22Rv1 (cell line): ENCODE data around the gene CCNDBP1.

ENCODE experiments used
- ZFX ChIP-seq: fragments of 450-650 bp; IDR thresholded peaks from 2 replicates; pipeline ENCODE4 v1.6.1; 2017; ENCODE audit warnings: antibody characterized with exemption, borderline replicate concordance
- TF ChIP-seq, protein P1 (sequence below): fragments of 450-650 bp; IDR thresholded peaks from 2 replicates; pipeline ENCODE4 v1.5.1; 2017; ENCODE audit warnings: mild to moderate bottlenecking

DNA sequence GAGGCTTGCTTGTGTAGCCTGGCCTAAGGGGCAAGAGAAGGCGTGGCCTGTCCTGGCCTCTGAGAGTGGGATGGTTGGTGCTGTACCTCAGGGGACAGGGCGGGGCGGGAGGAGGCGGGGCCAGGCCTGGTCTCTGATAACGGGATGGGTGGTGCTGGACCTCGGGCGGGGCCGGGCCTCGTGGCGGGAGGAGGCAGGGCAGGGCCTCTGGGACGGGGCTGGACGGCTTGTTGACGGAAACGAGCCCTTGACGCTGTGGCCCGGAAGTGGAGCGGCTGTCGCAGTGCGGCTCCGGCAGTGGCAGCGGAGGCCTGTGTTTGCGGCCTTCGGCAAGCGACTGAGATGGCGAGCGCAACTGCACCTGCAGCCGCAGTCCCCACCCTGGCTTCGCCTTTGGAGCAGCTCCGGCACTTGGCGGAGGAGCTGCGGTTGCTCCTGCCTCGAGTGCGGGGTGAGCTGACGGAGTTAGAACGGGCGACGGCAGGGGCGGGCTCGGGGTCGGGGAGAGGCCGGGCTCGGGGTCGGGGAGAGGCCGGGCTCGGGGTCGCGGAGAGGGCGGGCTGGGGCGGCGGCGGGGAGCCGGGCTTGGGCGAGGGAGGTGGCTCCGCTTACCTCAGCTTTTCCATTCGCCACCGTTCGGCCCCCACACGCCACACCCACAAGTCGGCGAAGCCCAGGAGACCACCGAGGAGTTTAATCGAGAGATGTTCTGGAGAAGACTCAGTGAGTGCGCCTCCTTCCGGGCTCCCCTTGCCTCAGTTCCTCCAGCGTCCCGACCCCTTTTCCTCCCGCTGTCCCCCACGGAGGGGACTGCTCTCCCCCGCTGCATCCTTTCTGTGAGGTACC lies at the start of gene CCNDBP1:
- TF ChIP-seq, protein P1, sequence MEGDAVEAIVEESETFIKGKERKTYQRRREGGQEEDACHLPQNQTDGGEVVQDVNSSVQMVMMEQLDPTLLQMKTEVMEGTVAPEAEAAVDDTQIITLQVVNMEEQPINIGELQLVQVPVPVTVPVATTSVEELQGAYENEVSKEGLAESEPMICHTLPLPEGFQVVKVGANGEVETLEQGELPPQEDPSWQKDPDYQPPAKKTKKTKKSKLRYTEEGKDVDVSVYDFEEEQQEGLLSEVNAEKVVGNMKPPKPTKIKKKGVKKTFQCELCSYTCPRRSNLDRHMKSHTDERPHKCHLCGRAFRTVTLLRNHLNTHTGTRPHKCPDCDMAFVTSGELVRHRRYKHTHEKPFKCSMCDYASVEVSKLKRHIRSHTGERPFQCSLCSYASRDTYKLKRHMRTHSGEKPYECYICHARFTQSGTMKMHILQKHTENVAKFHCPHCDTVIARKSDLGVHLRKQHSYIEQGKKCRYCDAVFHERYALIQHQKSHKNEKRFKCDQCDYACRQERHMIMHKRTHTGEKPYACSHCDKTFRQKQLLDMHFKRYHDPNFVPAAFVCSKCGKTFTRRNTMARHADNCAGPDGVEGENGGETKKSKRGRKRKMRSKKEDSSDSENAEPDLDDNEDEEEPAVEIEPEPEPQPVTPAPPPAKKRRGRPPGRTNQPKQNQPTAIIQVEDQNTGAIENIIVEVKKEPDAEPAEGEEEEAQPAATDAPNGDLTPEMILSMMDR, result peak; percentile 50
- no peak for TF ChIP-seq ZFX
